Colonic mucosa (tissue), 4 donors: ENCODE data around the gene EPO. TPM values are rescaled to one million over a fixed set of nuclear protein-coding genes. Genes with fewer than 3 reads are reported as not detected.

Experiments
- DNase-seq: peaks from one replicate; pipeline ENCODE4 v3.0.0-alpha.2; 2020
- H3K27ac ChIP-seq: fragments of 200-600 bp; one replicate; pipeline ENCODE4 v1.8.0; 2021
- H3K27me3 ChIP-seq: fragments of 200-600 bp; one replicate; pipeline ENCODE4 v1.8.0; 2021
- H3K36me3 ChIP-seq: fragments of 200-600 bp; one replicate; pipeline ENCODE4 v1.8.0; 2021
- H3K4me1 ChIP-seq: fragments of 200-600 bp; one replicate; pipeline ENCODE4 v1.8.0; 2021; ENCODE audit warnings: mild to moderate bottlenecking
- H3K4me3 ChIP-seq: fragments of 200-600 bp; one replicate; pipeline ENCODE4 v1.8.0; 2021
- H3K9ac ChIP-seq, 2 donors: one replicate each; pipeline ENCODE4 v1.7.0; 2013; ENCODE audit warnings: control low read depth in 2 of 2, low read depth in 2 of 2, low read length in 2 of 2
- H3K9me3 ChIP-seq: fragments of 200-600 bp; one replicate; pipeline ENCODE4 v1.8.0; 2021
- intact Hi-C: fragments of 100-400 bp; cut with DNase I; formaldehyde crosslinking; loops from one replicate; pipeline ENCODE4 v1.14.1; 2022
- total RNA-seq, 2 donors: library from RNA; stranded (reverse); fragmentation: NEBNext Ultra II Directional in 1 of 2; extraction: Animal tissue kit (Norgen Biotek cat#: 25700) in 1 of 2; gene quantifications; one replicate each; pipeline ENCODE4 v1.2.1, GENCODE V29; 2021
- TF ChIP-seq, protein P1 (sequence below): fragments of 200-600 bp; IDR thresholded peaks from one replicate; pipeline ENCODE4 v1.8.0; 2022; ENCODE audit warnings: antibody characterized with exemption, mild to moderate bottlenecking
- donor health status: healthy.
- donor health status: DM: no; HTN: no; CAD: no.
- donor health status: DM: no; HTN: no; CAD: no.

The EPO gene
- total RNA-seq, 2 donors from 2014 or later, result not detected

DNA sequence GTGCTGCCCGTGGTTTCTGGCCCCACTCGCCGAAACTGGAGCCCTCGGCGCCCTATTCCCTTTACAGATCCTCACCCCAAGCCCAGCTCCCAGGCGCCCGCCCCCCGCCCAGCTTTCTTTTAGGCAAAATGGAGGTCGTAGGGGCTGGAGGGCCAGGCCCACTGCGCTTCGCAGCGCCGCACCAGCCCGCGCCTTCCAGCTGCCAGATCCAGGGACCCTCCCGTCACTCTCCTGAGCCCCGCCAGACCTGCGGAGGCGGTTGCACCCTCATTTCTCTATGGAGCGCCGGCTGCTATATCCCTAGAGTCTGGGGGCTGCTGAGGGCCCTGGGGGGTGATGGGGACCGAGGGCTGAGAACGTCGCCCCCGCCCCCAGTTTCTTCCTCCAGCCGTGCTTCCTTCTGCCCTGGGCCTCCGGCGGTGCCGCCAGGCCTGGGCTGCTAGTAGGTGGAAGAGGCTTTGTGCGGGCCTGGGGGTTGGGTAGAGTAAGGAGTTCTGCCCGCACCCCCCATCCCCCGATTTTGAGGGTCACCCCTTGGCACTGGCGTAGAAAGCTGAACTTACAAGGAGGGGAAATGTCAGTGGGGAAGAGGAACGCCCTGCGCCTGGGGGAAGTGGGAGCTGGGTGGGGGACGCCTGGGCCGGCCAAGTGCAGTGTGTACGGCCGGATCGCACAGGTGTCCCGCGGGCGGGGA is 45.7 kb upstream of the EPO start:
- H3K9me3 ChIP-seq, result no peaks in the 10 kb centered on the region
- peak; percentile 57 for DNase-seq
- H3K9ac ChIP-seq, result peak overlapping the region; percentile 72 to 93
- intact Hi-C loops, result loop anchor here (10.0 kb wide), 1 partner anchor 70 kb away; the partner anchor contains the start of gene PCOLCE
- TF ChIP-seq, protein P1, sequence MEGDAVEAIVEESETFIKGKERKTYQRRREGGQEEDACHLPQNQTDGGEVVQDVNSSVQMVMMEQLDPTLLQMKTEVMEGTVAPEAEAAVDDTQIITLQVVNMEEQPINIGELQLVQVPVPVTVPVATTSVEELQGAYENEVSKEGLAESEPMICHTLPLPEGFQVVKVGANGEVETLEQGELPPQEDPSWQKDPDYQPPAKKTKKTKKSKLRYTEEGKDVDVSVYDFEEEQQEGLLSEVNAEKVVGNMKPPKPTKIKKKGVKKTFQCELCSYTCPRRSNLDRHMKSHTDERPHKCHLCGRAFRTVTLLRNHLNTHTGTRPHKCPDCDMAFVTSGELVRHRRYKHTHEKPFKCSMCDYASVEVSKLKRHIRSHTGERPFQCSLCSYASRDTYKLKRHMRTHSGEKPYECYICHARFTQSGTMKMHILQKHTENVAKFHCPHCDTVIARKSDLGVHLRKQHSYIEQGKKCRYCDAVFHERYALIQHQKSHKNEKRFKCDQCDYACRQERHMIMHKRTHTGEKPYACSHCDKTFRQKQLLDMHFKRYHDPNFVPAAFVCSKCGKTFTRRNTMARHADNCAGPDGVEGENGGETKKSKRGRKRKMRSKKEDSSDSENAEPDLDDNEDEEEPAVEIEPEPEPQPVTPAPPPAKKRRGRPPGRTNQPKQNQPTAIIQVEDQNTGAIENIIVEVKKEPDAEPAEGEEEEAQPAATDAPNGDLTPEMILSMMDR, result no peak
- H3K27me3 ChIP-seq, result no peaks in the 10 kb centered on the region
- H3K27ac ChIP-seq, result peak overlapping the region; percentile 96
- H3K4me3 ChIP-seq, result peak overlapping the region; percentile 80
- H3K36me3 ChIP-seq, result peaks cover 23% of the 10 kb centered on the region
- no peaks in the 10 kb centered on the region for H3K4me1 ChIP-seq

DNA sequence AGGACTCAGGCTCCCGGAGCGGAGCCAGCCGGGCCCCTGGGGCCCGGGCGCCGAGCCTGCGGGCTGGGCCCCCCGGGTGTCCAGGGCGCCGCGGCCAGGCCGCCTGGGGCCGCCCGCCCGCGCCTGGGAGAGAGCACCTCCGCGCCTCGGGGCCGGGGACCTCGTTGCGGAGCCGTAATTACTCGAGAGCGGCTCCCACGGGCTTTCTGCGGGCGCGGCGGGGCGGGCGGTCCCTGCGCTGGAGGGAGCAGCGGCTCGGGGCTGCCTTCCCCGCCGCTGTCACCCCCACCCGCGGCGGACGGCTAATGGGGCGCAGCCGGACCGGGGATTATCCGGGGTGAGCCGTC is 45.2 kb upstream of the EPO start:
- H3K27me3 ChIP-seq, result no peaks in the 10 kb centered on the region
- intact Hi-C loops, result loop anchor here (10.0 kb wide), 1 partner anchor 70 kb away; the partner anchor contains the start of gene PCOLCE
- TF ChIP-seq, protein P1, result no peak
- no peak for DNase-seq
- peak overlapping the region; percentile 72 to 93 for H3K9ac ChIP-seq
- peak overlapping the region; percentile 80 for H3K4me3 ChIP-seq
- H3K9me3 ChIP-seq, result no peaks in the 10 kb centered on the region
- peak overlapping the region; percentile 96 for H3K27ac ChIP-seq
- H3K4me1 ChIP-seq, result no peaks in the 10 kb centered on the region
- peaks cover 24% of the 10 kb centered on the region for H3K36me3 ChIP-seq

DNA sequence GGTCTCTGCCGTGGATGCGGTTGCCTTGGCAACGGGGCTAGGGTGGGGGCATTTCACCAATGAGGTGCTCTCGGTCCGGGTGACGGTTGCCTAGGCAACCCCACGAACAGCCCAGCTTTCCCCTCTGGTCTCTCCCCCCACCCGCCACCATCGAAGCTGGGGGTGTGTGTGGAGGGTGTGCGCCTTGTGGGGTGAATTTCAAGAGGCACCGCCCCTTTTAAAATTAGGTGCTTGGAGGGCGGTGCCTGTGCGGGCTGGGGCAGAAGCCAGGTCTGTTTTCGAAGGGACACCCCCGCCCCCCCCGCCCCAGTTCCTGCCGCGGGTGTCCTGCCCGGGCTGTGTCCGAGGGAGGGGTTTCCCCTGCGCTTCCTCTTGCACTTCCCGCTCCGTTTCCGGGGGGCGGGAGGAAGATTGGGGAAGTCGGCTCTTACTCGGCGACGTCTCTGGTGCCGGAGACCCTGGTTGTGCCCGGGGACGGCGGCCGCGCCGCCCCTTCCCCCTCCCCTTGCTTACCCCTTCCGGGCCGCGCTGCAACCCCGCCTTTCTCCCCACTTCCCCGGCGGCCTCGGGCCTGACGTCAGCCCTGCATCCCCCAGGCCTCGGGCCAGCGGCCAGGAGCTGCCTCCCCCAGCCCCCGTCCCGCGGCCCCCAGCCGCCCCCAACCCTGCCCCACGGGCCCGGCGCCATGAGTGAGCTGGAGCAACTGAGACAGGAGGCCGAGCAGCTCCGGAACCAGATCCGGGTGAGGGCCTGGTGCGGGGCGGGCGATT is 44.5 kb upstream of the EPO start:
- H3K27ac ChIP-seq, result peak overlapping the region; percentile 96
- TF ChIP-seq, protein P1, result no peak
- peaks cover 24% of the 10 kb centered on the region for H3K36me3 ChIP-seq
- peak; percentile 80 for DNase-seq
- intact Hi-C loops, result loop anchor here (10.0 kb wide), 1 partner anchor 71 kb away; the partner anchor contains the start of gene PCOLCE
- peak overlapping the region; percentile 56 to 93 for H3K9ac ChIP-seq
- no peaks in the 10 kb centered on the region for H3K27me3 ChIP-seq
- H3K9me3 ChIP-seq, result no peaks in the 10 kb centered on the region
- peak overlapping the region; percentile 80 for H3K4me3 ChIP-seq
- H3K4me1 ChIP-seq, result no peaks in the 10 kb centered on the region

DNA sequence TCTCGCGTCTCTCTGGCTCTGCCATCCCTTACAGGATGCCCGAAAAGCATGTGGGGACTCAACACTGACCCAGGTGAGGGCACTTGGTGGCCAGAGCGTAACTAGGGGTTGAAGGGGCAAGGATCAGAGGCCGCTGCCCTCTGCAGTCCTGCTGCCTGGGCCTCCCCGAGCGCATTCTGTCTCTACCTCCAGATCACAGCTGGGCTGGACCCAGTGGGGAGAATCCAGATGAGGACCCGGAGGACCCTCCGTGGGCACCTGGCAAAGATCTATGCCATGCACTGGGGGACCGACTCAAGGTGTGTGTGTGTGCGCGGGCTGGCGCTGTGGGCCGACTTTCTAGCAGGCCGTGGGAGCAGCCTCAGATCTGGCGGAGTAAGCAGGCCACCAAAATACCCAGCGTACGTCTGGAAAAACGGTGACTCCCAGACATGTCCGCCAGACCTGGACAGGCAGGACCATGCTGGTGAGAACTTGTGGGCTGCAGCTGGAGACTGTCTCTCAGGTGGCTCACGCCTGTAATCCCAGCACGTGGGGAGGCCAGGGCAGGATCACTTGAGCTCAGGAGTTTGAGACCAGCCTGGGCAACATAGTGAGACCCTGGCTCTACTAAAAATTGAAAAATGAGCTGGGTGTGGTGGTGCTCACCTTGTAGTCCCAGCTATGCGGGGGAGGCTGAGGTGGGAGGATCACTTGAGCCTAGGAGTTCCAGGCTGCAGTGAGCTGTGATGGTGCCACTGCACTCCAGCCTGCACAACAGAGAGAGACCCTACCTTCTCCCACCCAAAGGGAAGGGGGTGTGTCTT is 43.6 kb upstream of the EPO start:
- no peak for DNase-seq
- peaks cover 24% of the 10 kb centered on the region for H3K36me3 ChIP-seq
- H3K9me3 ChIP-seq, result no peaks in the 10 kb centered on the region
- H3K4me1 ChIP-seq, result no peaks in the 10 kb centered on the region
- no peaks in the 10 kb centered on the region for H3K27me3 ChIP-seq
- no peak overlapping the region for H3K4me3 ChIP-seq
- H3K27ac ChIP-seq, result peak overlapping the region; percentile 96
- H3K9ac ChIP-seq, result peak overlapping the region in 1 of 2 donors; percentile 93
- TF ChIP-seq, protein P1, result no peak
- intact Hi-C loops, result loop anchor here (10.0 kb wide), 1 partner anchor 72 kb away; the partner anchor contains the start of gene PCOLCE
